HG02588 (cell line): Measurements from ENCODE around the gene RAB40A.

Source experiments
- ATAC-seq: cut with Tn5 transposase; IDR thresholded peaks from one replicate; pipeline ENCODE4 v1.9.1; 2021; ENCODE audit warnings: mild to moderate bottlenecking, moderate library complexity; ENCODE audit not compliant: unreplicated experiment

The RAB40A gene

GRCh38 chrX:103519389-103519788 is at the start of gene RAB40A:
Gene RAB40A (minus strand): TSS chrX:103519489. CDS start chrX:103500756, 18,733 bp downstream.
- no peak for ATAC-seq

GRCh38 chrX:103565752-103566151 is 46.5 kb upstream of the RAB40A start:
- no peak for ATAC-seq

- no peak for ATAC-seq
Observed at GRCh38 chrX:103565197-103565596, 45.9 kb upstream of the RAB40A start.

- ATAC-seq, result no peak
Observed at GRCh38 chrX:103562801-103563200, 43.5 kb upstream of the RAB40A start.

- ATAC-seq, result no peak
Observed at GRCh38 chrX:103560256-103560655, 41.0 kb upstream of the RAB40A start.

- no peak for ATAC-seq
Observed at GRCh38 chrX:103556963-103557612, 37.8 kb upstream of the RAB40A start.

- ATAC-seq, result peak; percentile 98
Observed at GRCh38 chrX:103554687-103555424, 35.6 kb upstream of the RAB40A start.

- no peak for ATAC-seq
Observed at GRCh38 chrX:103552236-103552635, 32.9 kb upstream of the RAB40A start.

- ATAC-seq, result no peak
Observed at GRCh38 chrX:103550415-103551051, 31.2 kb upstream of the RAB40A start.

- no peak for ATAC-seq
Observed at GRCh38 chrX:103549916-103550315, 30.6 kb upstream of the RAB40A start.

GRCh38 chrX:103540145-103540544 is 20.9 kb upstream of the RAB40A start:
- ATAC-seq, result no peak

- ATAC-seq, result no peak
Observed at GRCh38 chrX:103539695-103540094, 20.4 kb upstream of the RAB40A start.

- ATAC-seq, result no peak
Observed at GRCh38 chrX:103538728-103539127, 19.4 kb upstream of the RAB40A start.

GRCh38 chrX:103537871-103538387 is 18.6 kb upstream of the RAB40A start:
- no peak for ATAC-seq

- no peak for ATAC-seq
Observed at GRCh38 chrX:103536732-103537131, 17.4 kb upstream of the RAB40A start.

GRCh38 chrX:103536071-103536470 is 16.8 kb upstream of the RAB40A start:
- ATAC-seq, result no peak

GRCh38 chrX:103535206-103535605 is 15.9 kb upstream of the RAB40A start:
- no peak for ATAC-seq

GRCh38 chrX:103533511-103534216 is 14.4 kb upstream of the RAB40A start:
- ATAC-seq, result peak; percentile 51

- no peak for ATAC-seq
Observed at GRCh38 chrX:103531002-103531401, 11.7 kb upstream of the RAB40A start.

GRCh38 chrX:103530545-103530944 is 11.3 kb upstream of the RAB40A start:
- ATAC-seq, result no peak

- no peak for ATAC-seq
Observed at GRCh38 chrX:103529550-103529949, 10.3 kb upstream of the RAB40A start.
